HG03521 (cell line): ENCODE data around the gene STRIP2.
"Not testable (repeated sequence)": the region's sequence is repeated elsewhere in the genome, so short reads cannot be mapped to it uniquely, and the experiment has no call there.

Experiments used
- ATAC-seq: cut with Tn5 transposase; IDR thresholded peaks from one replicate; pipeline ENCODE4 v1.9.1; 2021; ENCODE audit warnings: mild to moderate bottlenecking, moderate library complexity; ENCODE audit not compliant: unreplicated experiment

STRIP2 gene

GRCh38 chr7:129433847-129434674 is at the start of gene STRIP2:
Gene STRIP2, plus strand, starts transcription at chr7:129434432. Its CDS starts 41 bp downstream, at chr7:129434473.
- ATAC-seq = peak; percentile 97

- no peak for ATAC-seq
These were observed 49.1 kb upstream of the STRIP2 start for GRCh38 chr7:129385116-129385515.

GRCh38 chr7:129385598-129385997 is 48.6 kb upstream of the STRIP2 start:
- no peak for ATAC-seq

- ATAC-seq = no peak
These were observed 47.7 kb upstream of the STRIP2 start for GRCh38 chr7:129386506-129386905.

GRCh38 chr7:129387537-129387936 is 46.7 kb upstream of the STRIP2 start:
- no peak for ATAC-seq

GRCh38 chr7:129388333-129389098 is 45.7 kb upstream of the STRIP2 start:
- ATAC-seq = no peak

- no peak for ATAC-seq
These were observed 44.4 kb upstream of the STRIP2 start for GRCh38 chr7:129389829-129390228.

GRCh38 chr7:129390314-129390713 is 43.9 kb upstream of the STRIP2 start:
- no peak for ATAC-seq

- ATAC-seq = no peak
These were observed 42.6 kb upstream of the STRIP2 start for GRCh38 chr7:129391546-129392171.

- no peak for ATAC-seq
These were observed 41.0 kb upstream of the STRIP2 start for GRCh38 chr7:129393255-129393654.

GRCh38 chr7:129394101-129394500 is 40.1 kb upstream of the STRIP2 start:
- ATAC-seq = no peak

GRCh38 chr7:129394982-129395914 is 39.0 kb upstream of the STRIP2 start:
- no peak for ATAC-seq

- ATAC-seq = no peak
These were observed 32.8 kb upstream of the STRIP2 start for GRCh38 chr7:129401228-129401966.

GRCh38 chr7:129401967-129402860 is 32.0 kb upstream of the STRIP2 start:
- ATAC-seq = no peak

- ATAC-seq = no peak
These were observed 28.7 kb upstream of the STRIP2 start for GRCh38 chr7:129405527-129405926.

- not testable (repeated sequence) for ATAC-seq
These were observed 24.0 kb upstream of the STRIP2 start for GRCh38 chr7:129410238-129410637.

GRCh38 chr7:129412501-129412900 is 21.7 kb upstream of the STRIP2 start:
- ATAC-seq = no peak

- ATAC-seq = no peak
These were observed 17.2 kb upstream of the STRIP2 start for GRCh38 chr7:129417073-129417472.
